GM18873 (cell line): ENCODE data around the gene CMIP.

Experiments
- ATAC-seq: cut with Tn5 transposase; IDR thresholded peaks from one replicate; pipeline ENCODE4 v1.9.1; 2021; ENCODE audit warnings: mild to moderate bottlenecking, moderate library complexity, moderate number of reproducible peaks; ENCODE audit not compliant: unreplicated experiment, low FRiP score

CMIP gene

GRCh38 chr16:81642943-81643342, 198.3 kb downstream of the CMIP start:
- no peak for ATAC-seq

- ATAC-seq: no peak
Measured at GRCh38 chr16:81645266-81645694, 200.7 kb downstream of the CMIP start.

- ATAC-seq: no peak
Measured at GRCh38 chr16:81645925-81646324, 201.3 kb downstream of the CMIP start.

DNA sequence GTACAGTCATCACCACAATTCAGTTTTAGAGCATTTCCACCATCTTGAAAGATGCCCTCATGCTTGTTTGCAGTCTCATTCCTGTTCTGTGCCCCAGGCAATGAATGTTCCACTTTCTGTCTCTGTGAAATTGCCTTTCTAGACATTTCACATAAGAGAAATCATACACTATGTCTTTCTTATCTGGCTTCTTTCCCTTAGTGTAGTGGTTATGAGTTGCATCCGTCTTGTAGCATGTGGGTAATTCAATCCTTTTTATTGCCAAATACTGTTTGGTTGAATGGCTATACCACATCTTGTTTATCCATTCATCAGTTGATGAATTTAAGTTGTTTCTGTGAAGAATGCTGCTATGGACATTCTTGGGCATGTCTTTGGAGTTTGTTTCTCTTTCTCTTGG, 202.0 kb downstream of the CMIP start:
- no peak for ATAC-seq

GRCh38 chr16:81647527-81647926, 202.9 kb downstream of the CMIP start:
- no peak for ATAC-seq

DNA sequence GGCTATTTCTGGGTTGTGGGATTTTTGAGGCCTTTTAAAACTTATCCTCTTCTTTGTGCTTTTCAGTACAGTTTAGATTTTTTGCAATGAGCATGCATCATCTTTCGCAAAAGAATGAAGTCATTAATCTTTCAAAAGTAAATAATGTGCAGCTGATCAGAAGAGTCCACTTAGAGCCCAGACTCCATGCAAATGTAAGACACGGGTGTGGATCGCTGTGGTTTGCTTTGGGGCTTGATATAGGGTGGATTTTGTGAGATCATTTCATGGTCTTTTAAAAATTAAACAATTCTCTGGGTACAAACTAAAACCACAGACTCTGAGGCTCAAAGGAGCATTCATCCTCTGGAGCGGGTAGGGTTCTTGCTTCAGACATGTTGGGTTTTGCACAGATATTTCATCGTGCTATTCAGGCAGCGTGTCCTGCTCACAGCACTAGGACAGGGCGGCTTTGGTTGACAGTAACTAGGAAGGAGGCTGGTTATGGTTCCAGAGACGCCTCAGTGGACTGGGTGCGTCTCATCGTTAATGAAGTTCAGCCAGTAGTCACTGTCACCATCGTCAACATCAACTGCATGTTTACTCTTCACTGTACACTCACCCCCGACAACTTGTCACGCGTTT, 205.1 kb downstream of the CMIP start:
- no peak for ATAC-seq

DNA sequence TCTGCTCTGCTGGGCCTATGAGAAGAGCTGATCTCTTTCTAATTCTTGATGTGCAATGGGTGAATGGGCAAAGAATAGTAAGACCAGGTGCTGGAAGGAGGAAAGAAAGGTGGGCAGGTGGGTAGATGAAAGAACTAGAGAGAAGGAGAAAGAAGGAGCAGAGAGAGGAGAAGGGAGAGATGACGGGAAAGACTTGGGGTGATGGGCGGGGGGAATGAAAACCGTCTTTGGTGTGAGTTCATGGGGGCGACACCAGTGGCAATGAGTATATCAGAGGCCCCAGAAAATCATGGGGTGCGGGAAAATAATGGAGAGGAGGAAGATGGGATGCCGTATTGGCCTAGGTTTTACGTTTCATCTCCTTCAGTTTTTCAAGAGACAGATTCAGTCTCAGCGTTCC, 205.7 kb downstream of the CMIP start:
- ATAC-seq: no peak

DNA sequence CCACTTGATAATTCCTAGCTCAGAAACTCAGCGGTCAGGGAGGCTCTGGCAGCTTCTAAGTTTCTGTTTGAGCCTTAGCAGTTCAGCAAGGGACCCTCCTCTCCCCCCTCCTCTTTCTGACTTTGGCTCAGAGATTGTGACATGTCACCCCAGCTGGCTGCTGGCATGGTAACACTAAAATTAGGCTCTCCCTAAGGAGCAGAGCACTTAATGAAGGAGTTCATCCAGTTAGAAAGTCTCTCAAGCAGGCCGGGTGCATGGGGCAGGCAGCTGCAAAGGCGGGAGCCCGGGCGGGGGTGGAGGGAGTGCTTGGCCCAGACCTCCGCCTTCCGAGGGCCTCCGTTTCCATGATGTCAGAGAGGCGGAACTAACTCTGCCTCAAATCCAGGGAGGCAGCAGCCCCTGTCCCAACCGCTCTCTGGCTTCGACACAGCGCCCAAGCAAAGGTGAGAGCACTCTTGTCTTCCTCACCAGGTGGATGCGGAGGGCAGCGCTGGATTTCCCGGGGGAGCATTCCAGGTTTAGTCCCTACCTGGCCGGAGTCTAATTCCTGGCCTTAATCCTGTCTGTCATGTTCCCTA, 206.5 kb downstream of the CMIP start:
- ATAC-seq: no peak

DNA sequence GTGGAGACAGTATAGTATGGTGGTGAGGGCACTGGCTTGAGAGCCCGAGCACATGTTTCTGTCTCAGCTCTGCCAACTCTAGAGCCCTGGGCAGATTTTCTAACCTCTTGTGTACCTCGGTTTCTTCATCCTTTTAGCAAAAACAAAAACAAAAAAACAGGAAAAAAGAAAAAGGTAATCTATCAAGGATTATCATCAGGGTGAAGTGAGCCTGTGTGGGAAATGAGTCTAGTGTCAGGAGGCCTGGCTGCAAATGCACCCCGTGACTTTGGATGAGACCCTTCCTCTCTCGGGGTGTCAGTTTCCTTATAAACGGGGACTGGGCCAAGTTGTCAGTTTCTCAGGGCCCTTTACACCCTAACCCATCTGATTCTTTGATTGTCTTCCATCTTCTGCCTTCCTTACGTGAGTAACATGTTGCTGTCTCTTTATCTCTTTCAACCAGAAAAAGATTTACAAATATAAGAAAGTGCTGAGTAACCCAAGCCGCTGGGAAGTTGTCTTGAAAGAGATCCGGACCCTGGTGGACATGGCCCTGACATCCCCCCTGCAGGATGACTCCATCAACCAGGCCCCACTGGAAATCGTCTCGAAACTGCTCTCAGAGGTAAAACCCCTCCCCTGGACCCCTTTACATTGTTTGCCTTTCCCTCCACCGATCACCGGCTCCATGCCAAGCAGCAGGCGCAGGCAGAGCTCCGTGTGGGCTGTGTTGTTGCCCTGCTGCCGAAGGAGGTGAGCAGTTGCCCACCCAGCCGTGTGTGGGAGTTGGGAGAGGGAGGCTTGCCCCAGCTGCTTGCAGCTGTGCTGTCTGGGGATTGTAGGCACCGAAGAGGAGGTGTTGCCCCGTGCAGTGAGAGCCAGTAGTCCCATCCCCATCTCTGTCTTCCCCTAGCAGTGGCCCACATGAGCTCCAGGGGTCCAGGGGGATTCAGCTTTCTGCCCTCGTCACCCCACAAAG, 207.4 kb downstream of the CMIP start:
- no peak for ATAC-seq

DNA sequence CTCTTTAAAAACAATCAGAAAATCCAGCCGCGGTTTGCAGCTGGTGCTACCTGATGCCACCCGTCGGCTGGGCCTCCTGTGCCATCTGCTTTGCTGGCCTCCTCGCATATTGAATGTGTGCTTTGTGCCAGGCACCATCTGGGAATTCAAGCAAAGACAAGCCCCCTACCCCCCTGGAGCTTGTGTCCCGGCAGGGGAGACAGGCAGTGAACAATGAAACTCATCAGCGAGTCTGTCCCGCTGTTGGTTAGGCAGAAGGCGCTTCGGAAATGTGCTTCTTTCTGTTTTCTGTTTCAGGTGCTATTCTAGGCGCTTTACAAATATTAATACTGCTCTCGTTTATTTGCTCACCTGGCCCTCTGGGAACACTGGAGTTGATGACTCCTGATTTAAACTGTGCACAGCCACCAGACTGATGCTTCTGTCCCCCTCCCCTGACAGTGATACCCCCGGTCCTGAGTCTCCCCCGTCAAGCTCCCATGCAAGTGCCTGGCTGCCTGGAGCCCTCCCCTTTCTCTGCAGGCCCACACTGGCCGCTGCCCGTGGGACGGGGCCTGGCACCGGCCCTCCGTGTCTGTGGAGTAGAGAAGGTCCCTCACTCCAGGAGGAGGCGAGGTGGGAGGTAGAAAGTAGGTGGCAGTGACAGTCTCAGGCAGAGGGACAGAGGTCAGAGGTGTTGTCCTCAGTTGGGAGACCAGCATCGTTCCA, 208.3 kb downstream of the CMIP start:
- ATAC-seq: no peak

DNA sequence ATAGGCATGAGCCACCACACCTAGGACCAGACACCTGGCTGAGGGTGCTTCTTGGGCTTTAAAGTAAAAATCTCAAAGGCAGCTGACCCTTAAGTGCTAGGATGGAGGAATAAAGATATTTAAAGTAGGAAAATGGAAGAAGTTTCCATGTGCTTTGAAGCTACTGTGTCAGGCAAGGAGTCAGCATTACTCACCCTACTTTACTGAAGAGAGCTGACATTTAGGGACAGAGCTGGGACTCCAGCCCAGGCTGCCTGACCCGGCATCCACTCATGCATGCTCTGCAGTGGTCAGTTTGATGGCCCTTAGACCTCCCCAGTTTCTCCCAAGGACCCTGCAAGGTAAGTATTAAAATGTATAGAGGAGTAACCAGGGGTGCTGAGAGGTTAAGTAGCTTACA, 209.7 kb downstream of the CMIP start:
- ATAC-seq: no peak

DNA sequence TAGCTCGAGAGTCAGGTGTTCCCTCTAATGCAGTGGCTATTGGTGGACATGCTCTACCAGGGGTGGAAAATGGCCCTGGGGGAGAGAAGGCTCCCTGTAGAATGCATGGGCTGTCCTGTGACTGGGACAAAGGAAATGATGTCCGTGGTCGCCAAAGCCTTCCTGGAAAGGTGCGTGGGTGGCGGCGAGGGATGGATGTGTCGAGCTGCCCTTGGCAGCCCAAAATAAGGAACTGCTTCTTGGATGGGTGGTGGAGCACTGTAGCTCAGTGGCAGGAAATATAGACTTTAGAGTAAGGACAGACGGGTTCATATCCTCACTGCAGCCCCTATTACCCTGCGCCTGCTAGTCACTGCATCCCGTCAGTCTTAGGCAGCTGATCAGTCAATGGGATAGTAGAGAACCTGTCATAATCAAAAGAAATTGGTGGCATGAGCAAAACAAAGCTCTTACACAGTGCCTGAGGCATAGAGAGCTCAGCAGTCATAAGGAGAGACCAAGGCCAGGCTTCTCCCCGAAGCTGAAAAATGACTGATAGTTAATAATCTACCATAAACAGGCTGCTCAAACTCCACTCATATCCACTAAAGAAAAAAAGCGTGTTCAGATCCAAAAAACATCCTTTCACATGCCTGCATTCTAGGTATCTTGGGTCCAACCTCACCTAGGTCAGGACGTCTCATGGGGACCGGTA, 211.0 kb downstream of the CMIP start:
- ATAC-seq: no peak

GRCh38 chr16:81657224-81657623, 212.6 kb downstream of the CMIP start:
- ATAC-seq: no peak

DNA sequence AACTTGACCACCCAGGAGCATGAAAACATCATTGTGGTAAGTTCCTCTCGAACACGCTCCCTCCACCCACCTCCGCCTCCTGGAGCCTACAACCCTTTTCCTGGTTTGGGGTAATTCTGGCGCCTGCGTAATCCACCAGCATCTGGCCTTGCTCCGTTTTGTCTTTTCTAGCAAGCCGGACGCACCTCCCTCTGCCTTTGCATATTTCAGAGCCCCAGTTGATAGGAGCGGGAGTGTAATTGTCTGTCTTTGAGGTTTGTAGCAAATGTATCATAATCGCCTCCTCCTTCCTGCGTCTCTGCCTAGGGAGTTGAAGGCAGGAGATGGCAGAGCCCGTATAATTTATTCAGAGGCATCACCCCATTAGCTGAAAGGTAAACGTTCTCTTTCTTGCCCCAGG, 213.2 kb downstream of the CMIP start:
- ATAC-seq: no peak

DNA sequence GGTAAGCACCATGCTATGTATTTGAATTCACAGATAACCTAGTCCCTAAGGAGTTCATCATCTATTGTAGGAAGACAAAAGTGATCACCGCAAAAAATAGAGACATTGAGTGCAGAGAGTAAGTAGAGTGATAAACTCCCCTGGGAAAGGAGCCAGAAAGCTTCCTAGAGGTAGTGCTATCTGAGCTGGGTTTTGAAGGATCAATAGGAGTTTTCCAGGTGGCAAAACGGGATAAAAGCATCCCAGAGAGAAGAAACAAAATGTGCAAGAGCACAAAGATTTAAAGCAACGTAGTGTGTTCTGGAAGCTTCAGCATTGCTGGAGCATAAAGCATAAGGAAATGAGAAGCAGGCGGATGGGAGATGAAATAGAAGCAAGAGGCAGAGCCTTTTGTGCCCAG, 213.8 kb downstream of the CMIP start:
- no peak for ATAC-seq

DNA sequence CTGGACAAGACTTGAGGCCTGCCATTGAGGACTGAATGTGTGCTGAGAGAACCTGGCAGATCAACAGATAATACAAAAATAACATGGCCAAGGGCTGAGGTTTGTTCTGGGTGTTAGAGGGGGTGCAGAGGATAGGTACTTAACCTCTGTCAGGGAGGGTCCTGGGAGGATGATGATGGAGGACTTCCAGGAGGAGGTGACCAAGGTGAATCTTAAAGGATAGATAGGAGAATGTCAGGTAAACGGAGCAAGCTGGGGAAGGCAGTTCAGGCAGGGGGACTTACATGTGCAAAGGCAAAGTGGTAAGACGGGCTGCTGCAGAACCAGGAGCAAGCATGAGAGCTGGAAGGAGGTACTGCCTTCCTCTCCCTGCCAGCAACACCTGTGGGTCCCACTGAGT, 214.6 kb downstream of the CMIP start:
- no peak for ATAC-seq

GRCh38 chr16:81661082-81661481, 216.5 kb downstream of the CMIP start:
- no peak for ATAC-seq

DNA sequence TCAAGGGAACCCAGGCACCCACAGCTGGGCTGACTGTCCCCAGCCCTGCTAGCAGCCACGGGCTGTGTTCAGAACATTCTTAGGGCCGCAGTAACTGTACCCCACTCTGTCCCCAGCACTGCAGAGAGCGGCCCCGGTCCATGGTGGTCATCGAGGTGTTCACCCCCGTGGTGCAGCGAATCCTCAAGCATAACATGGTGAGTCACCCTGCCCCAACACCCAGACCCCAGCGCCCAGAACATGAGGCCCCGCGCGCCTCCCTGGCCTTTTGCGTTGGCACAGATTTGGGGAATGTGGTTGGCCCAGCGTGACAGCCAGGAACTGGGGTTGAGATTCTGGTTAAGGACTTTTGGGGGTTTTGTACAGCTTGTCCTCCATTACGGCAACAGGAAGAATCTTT, 219.5 kb downstream of the CMIP start:
- no peak for ATAC-seq

DNA sequence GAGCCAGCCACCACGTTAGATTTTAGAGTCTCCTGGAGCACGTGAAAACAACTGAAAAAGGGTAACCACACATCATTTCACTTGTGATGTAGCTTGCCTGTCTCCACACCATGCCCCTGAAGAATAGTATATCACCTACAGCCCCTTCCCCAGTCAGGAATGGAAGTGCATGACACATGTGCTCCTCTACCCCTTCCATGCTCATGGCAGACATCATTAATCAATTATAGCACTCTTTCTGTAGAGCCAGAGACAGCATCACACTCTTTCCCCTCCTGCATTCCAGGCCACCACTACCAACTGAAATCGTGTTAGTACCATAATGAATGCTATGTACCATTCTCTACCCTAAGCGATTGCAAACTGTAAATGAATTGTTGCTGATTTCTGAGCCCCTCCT, 221.0 kb downstream of the CMIP start:
- ATAC-seq: no peak

DNA sequence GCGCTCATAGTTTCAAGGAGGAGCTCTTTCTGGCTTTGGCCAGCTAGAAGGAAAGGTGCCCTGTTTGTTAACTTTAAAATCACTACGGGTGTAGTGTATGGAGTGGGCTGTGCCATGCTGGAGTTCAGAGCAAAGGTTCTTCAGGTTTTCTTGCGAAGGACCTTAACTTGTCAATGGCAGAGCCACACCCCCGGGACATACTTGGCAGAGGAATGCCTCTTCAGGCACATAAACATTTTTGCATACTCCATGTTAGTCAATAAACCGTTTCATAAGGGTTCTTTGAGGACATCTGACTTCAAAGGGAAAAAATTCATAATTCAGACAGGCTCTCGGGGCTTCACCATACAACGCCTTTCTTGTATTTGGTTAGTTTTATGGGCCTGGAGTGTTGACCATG, 221.5 kb downstream of the CMIP start:
- ATAC-seq: no peak
